ENCODE results near the gene OR4K17.
"Not testable (repeated sequence)": the region's sequence is repeated elsewhere in the genome, so short reads cannot be mapped to it uniquely, and the experiment has no call there.

Gene OR4K17

GRCh38 chr14:20110438-20110837, at the start of gene OR4K17:
Gene OR4K17, plus strand, starts transcription at chr14:20110739. Its CDS starts 6,761 bp downstream, at chr14:20117500.
- Histone ChIP-seq H3K4me1 (ENCODE audit: control insufficient read depth in 1 of 2, insufficient read depth in 1 of 2, low read depth in 1 of 2, low read length in 1 of 2) (no peaks in the 10 kb centered on the region), H3K4me3 (ENCODE audit: low read depth in 1 of 2, low read length in 1 of 2) (no peak within 1 kb of the TSS), H3K27ac (no peak within 1 kb of the TSS), H3K36me3 (no peaks in the 10 kb centered on the region), H3K27me3 (no peaks in the 10 kb centered on the region), H3K9me3 (no peaks in the 10 kb centered on the region)
- no peak for TF ChIP-seq CTCF (IDR thresholded peaks at IDR 0.05)

- no peak overlapping the region for H3K27ac ChIP-seq
- peaks cover 7% of the 10 kb centered on the region for H3K27me3 ChIP-seq
- no peaks in the 10 kb centered on the region for H3K36me3 ChIP-seq
- TF ChIP-seq CTCF (IDR thresholded peaks at IDR 0.05) = no peak
- H3K4me1 ChIP-seq (ENCODE audit: control insufficient read depth in 1 of 2, insufficient read depth in 1 of 2, low read depth in 1 of 2, low read length in 1 of 2) = peaks cover 0 to 19% of the 10 kb centered on the region in 2 experiments
- no peak overlapping the region for H3K4me3 ChIP-seq (ENCODE audit: low read depth in 1 of 2, low read length in 1 of 2)
- H3K9me3 ChIP-seq = no peaks in the 10 kb centered on the region
Observed at GRCh38 chr14:20092050-20092449, 18.5 kb upstream of the OR4K17 start.

- Histone ChIP-seq H3K4me3 (ENCODE audit: low read depth in 1 of 2, low read length in 1 of 2) (no peak overlapping the region), H3K27me3 (peaks cover 7% of the 10 kb centered on the region), H3K4me1 (ENCODE audit: control insufficient read depth in 1 of 2, insufficient read depth in 1 of 2, low read depth in 1 of 2, low read length in 1 of 2) (peaks cover 0 to 19% of the 10 kb centered on the region in 2 experiments), H3K9me3 (no peaks in the 10 kb centered on the region), H3K36me3 (no peaks in the 10 kb centered on the region), H3K27ac (no peak overlapping the region)
- no peak for TF ChIP-seq CTCF (IDR thresholded peaks at IDR 0.05)
Observed at GRCh38 chr14:20093442-20093841, 17.1 kb upstream of the OR4K17 start.

- H3K4me1 ChIP-seq (ENCODE audit: control insufficient read depth in 1 of 2, insufficient read depth in 1 of 2, low read depth in 1 of 2, low read length in 1 of 2); H3K27me3 ChIP-seq; H3K4me3 ChIP-seq (ENCODE audit: low read depth in 1 of 2, low read length in 1 of 2): not testable (repeated sequence)
Observed at GRCh38 chr14:20098926-20099770, 11.4 kb upstream of the OR4K17 start.

GRCh38 chr14:20112321-20112720, 1.8 kb downstream of the OR4K17 start:
- no peak for TF ChIP-seq CTCF (IDR thresholded peaks at IDR 0.05)
- H3K9me3 ChIP-seq = no peaks in the 10 kb centered on the region
- H3K36me3 ChIP-seq = no peaks in the 10 kb centered on the region
- no peaks in the 10 kb centered on the region for H3K27me3 ChIP-seq
- H3K4me1 ChIP-seq (ENCODE audit: control insufficient read depth in 1 of 2, insufficient read depth in 1 of 2, low read depth in 1 of 2, low read length in 1 of 2) = no peaks in the 10 kb centered on the region
- no peak overlapping the region for H3K27ac ChIP-seq
- H3K4me3 ChIP-seq (ENCODE audit: low read depth in 1 of 2, low read length in 1 of 2) = no peak overlapping the region

More at GRCh38 chr14:20098926-20099770, 11.4 kb upstream of the OR4K17 start:
- H3K36me3 ChIP-seq, H3K27ac ChIP-seq, H3K9me3 ChIP-seq: not testable (repeated sequence)

- no peaks in the 10 kb centered on the region for H3K27me3 ChIP-seq
- no peaks in the 10 kb centered on the region for H3K36me3 ChIP-seq
- TF ChIP-seq CTCF (IDR thresholded peaks at IDR 0.05) = no peak
- H3K4me1 ChIP-seq (ENCODE audit: control insufficient read depth in 1 of 2, insufficient read depth in 1 of 2, low read depth in 1 of 2, low read length in 1 of 2) = no peaks in the 10 kb centered on the region
- H3K4me3 ChIP-seq (ENCODE audit: low read depth in 1 of 2, low read length in 1 of 2) = no peak overlapping the region
- no peak overlapping the region for H3K27ac ChIP-seq
- peaks cover 4% of the 10 kb centered on the region for H3K9me3 ChIP-seq
Observed at GRCh38 chr14:20116748-20117147, 6.2 kb downstream of the OR4K17 start.
